ENCODE measurements around the gene DMWD.
A peak's percentile ranks its signal among the peaks of the same experiment; 100 is the strongest.

Gene DMWD

GRCh38 chr19:45786533-45786894 lies 6.1 kb downstream of the DMWD start:
- no peak for DNase-seq (ENCODE audit: low read depth in 2 of 2)

GRCh38 chr19:45785781-45786532 lies 6.7 kb downstream of the DMWD start:
- DNase-seq (ENCODE audit: low read depth in 2 of 2) = no peak

DNA sequence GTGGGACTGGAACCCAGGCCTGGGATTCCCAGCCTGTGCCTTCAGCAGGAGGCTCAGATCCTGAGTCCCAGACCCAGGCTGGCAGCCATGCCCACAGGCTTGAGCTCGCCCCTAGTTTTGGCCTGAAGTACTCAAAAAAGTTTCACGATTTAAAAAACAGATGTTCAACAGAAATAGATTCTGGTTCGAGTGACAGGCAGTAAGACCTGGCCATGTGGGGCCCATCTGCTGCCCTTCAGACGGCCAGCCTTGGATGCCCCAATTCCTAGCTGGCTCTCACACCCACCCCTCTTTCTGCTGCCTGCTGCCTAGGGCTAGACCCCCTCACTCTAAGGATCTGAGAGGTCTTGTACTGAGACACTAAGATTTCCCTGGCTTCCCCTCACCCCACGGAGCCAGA lies 7.5 kb downstream of the DMWD start:
- DNase-seq (ENCODE audit: low read depth in 2 of 2) = no peak

DNA sequence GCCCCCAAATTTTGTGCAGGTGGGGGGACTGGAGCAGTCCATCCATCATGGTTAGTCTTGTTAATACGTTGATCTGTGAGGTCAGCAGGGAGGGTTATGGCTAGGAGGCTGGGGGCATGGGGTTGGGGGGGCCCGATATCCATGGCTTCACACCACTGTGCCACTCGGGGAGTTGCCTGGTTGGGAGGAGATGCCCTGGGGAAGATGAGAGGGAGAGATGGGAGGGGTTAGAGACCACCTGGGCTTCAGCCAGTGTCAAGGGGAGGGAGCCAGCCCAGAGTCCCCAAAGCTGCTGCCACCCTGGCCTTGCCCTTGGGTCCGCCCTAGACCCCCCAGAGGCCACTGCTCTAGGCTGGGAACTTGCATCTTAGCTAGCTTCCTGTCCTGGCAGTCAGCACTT lies 8.5 kb downstream of the DMWD start:
- no peak for DNase-seq (ENCODE audit: low read depth in 2 of 2)

- DNase-seq (ENCODE audit: low read depth in 2 of 2) = no peak
These were observed 9.5 kb downstream of the DMWD start for GRCh38 chr19:45782820-45783785.

DNA sequence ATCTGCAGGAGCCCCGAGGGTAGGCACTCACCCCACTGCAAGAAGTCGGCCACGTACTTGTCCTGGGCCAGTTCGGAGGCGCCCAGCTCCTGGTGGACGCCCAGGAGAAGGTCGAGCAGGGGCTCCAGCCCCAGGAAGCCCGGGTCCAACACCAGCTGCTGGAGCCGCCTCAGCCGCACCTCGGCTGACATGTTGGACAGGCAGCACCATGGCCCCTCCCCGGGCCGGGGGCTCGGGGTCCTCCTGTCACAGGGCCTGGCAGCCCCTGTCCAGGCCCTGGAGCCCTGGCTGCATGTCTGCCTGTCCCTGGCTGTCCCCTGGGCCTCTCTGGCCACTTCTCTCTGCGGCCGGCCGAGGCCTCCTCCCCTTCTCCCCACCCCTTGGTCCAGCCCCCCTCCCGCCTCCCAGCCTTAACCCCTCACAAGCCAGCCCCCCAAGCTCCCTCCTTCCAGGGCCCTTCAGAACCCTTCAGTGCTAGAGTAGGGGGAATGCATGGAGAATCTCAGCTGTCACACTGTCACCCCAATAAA lies 10.4 kb downstream of the DMWD start, which contains the start of gene DMPK:
Gene DMPK, minus strand, starts transcription at position 329 of the 530 bp plus-strand sequence. Its CDS starts 138 bp downstream, at position 191.
- DNase-seq (ENCODE audit: low read depth in 2 of 2) = no peak

DNA sequence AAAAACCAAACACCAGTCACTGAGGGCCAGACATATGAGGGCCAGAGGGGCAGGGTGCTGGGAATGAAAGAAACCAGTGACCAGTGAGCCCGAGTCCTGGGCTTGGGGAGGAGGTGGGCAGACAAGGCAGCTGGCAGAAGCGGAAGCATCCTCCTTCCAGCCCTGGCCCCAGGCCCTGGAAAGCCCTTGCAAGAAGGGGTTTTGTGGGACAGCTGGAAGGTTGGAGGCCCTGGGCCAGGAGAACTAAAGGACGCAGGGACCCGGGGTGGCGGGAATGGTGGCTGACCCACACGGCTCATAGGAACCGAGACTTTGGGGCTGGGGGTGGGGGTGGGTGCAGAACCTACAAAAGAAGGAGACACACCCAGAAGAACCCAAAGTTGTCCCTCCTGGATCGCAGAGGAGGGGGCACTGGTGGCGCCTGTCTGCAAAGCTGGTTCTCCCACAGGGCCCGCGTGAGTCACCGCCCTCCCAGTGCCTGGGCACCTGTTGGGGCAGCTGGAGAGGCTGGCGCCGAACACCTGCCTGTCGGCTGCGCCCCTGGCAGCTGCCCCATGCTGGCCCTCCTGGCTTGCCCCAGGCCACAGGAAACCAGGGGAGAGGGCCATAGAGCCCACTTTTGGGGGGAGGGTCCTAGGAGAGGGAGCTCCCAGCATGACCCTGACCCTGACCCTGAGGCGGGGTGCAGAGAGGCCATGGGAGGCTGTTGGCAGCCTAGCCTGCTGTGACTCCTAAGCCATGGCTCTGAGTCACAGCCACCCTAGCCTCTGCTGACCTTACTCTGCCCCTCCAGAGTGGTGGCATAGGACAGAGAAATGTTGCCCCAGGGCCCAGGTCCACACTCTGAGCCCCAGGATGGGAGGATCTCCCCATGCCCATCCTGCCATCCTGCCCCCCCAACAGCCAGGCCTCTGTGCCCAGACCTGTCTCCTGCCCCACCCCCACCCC lies 11.2 kb downstream of the DMWD start:
- no peak for DNase-seq (ENCODE audit: low read depth in 2 of 2)

DNA sequence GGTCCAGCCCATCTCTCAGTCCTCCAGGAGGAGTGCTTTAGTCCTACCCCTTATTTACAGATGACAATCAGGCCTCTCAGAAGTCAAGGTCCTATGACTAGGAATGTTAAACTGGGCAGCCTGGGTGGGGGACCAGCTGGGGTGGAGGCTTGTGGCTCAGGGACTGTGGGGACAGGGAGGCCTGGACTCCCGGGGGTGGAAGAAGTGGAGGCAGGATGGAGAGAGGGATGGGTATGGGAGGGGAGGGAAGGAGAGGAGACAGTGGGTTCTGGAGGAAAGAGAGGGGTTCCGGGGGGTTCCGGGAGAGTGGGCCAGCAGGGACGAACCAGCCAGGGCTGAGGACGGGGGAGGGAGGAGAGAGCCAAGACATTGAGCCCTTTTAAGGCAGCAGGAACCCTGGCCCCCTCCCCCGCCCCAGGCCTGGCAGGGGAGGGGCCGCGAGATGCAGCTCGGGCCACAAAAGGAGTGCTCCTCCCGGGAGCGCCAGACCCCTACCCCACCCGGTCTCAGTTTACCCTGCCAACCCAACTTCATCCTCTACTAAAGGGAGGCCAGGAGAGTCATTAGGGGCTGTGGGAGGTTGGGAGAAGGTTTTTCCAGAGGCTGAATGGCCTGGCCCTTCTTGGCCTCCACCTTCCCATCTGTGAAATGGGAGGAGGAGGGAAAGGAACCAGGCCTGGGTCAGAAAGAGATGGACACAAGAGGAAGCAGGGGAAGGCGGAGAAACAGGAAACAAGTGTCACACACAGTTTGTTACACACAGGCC lies 12.0 kb downstream of the DMWD start:
- DNase-seq (ENCODE audit: low read depth in 2 of 2) = no peak

DNA sequence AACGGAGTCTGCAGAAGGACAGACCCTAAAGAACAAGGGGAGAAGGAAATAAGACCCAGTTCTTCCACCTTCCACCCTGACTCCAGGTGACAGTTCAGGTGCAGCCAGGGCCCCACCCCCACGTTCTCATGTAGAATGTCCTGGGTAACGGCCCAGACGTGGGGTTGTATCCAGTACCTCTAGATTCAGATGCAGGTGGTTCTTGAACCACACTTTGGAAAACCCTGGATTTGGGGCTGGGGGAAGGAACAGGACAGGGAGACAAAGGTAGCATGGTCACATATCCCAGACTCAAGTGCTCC lies 12.5 kb downstream of the DMWD start:
- DNase-seq (ENCODE audit: low read depth in 2 of 2) = no peak

DNA sequence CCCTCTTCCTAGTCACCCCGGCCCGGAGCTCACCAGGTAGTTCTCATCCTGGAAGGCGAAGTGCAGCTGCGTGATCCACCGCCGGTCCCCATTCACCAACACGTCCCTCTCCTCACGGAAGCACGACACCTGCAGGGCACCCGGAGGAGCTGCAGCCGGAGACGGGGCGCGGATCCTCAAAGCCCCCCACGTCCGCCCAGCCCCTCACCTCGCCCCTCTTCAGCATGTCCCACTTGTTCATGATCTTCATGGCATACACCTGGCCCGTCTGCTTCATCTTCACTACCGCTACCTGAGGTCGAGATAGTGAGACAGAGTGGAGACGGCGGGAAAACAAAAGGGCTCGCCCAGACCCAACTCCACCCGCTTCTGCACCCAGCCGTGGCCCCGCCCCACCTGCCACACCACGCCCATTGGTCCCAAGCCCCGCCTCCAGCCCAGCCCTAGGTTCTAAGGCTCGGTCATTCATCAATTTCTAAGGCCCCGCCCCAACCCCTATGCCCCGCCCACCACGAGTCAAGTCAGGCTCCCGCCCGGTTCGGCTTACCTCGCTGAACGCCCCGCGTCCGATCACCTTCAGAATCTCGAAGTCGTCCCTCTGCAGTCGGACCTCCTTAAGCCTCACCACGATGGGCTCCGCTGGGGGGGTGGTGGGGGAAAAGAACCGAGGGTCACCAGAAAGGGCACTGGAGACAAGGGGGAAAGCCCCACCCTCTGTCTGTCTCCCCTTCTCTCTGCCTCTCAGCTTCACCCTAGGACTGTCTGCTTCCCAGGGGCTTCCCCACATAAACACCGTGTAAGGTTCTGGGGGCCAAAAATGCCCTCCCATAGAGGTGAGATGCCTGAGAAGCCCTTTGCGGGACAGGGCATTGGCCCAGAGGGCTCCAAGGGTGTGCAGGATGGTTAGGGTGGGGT lies 13.2 kb downstream of the DMWD start:
- peak; percentile 86 to 97 for DNase-seq (ENCODE audit: low read depth in 2 of 2)

- no peak for DNase-seq (ENCODE audit: low read depth in 2 of 2)
These were observed 14.5 kb downstream of the DMWD start for GRCh38 chr19:45778010-45778661.

DNA sequence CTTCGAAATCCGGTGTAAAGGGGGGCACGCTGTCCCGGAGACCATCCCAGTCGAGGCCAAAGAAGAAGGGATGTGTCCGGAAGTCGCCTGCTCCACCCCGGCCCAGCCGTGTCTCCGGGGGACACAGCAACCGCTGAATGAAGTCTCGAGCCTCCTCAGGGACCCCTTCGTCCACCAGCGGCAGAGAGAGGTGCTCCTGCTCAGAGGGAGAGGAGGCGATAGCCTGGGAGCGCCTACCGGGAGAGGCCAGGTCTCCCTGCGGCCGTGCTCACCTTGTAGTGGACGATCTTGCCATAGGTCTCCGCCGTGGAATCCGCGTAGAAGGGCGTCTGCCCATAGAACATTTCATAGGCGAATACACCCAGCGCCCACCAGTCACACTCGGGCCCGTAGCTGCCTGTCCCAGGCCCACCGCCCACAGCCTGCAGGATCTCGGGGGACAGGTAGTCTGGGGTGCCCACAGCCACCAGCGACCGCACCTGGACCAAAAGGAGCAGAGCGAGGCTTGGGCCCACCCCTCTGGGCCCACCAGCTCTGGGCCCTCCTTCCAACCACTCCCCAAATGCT lies 15.2 kb downstream of the DMWD start:
- DNase-seq (ENCODE audit: low read depth in 2 of 2) = no peak

DNA sequence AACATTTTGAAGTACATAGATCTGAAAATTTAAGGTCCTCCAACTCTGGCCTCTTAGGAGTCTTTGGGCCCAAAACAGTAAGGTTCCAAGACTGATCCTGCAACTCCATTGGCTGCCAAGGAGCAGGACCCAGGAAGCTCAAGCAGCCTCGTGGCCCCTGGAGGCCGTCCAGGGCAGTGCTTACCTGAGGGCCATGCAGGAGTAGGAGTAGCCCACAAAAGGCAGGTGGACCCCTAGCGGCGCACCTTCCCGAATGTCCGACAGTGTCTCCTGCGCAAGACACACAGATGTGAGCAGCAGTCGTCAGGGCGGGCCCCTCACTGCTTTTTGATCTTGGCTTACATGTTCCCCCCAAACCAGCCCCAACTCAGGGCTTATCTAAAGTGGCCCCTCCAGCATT lies 17.9 kb downstream of the DMWD start:
- no peak for DNase-seq (ENCODE audit: low read depth in 2 of 2)

- no peak for DNase-seq (ENCODE audit: low read depth in 2 of 2)
These were observed 19.3 kb downstream of the DMWD start for GRCh38 chr19:45773384-45773783.

GRCh38 chr19:45772912-45773311 lies 19.7 kb downstream of the DMWD start:
- no peak for DNase-seq (ENCODE audit: low read depth in 2 of 2)

- DNase-seq (ENCODE audit: low read depth in 2 of 2) = no peak
These were observed 20.4 kb downstream of the DMWD start for GRCh38 chr19:45772130-45772840.

- no peak for DNase-seq (ENCODE audit: low read depth in 2 of 2)
These were observed 21.2 kb downstream of the DMWD start for GRCh38 chr19:45771311-45771933.
